Measurements from ENCODE around the gene NCL. TPM values are rescaled to one million over a fixed set of nuclear protein-coding genes. Genes with fewer than 3 reads are reported as not detected.

Gene NCL
- total and polyA plus RNA-seq, 3 experiments from 2014 or later = 568 to 1,772 (median 1,673) TPM

GRCh38 chr2:231479455-231479854 is 15.2 kb upstream of the NCL start:
- DNase-seq = no peak
- H3K27ac ChIP-seq (ENCODE audit: low read depth, low read length) = no peak overlapping the region
- peaks cover 9 to 20% (median 11%) of the 10 kb centered on the region in 3 donors for H3K4me1 Mint-ChIP-seq
- H3K27ac Mint-ChIP-seq = peak overlapping the region in 1 of 8 donors; percentile 40
- no peaks in the 10 kb centered on the region for H3K9me3 Mint-ChIP-seq
- no peaks in the 10 kb centered on the region for H3K36me3 ChIP-seq (ENCODE audit: insufficient read depth, low read length)
- no peaks in the 10 kb centered on the region for H3K9me3 ChIP-seq (ENCODE audit: low read length)
- H3K27me3 ChIP-seq (ENCODE audit: insufficient read depth, low read length, poor library complexity, severe bottlenecking) = no peaks in the 10 kb centered on the region
- H3K4me1 ChIP-seq (ENCODE audit: insufficient read depth, low read length) = peaks cover 4% of the 10 kb centered on the region
- CTCF ChIA-PET = interaction anchor here (0.8 to 1.4 kb wide), 2 partner anchors 12 to 77 kb away, joined by 3 to 4 read pairs; no protein-coding TSS in a partner anchor
- H3K4me3 ChIP-seq (ENCODE audit: low read length) = no peak overlapping the region
- no peaks in the 10 kb centered on the region for H3K36me3 Mint-ChIP-seq
- H3K4me3 Mint-ChIP-seq = peak overlapping the region in 1 of 7 donors; percentile 67
- POLR2A ChIA-PET = interaction anchor here (5.6 kb wide), 1 partner anchor 14 kb away, joined by 50 read pairs; the partner anchor contains the start of gene NCL
- H3K27me3 Mint-ChIP-seq = no peaks in the 10 kb centered on the region

- Histone ChIP-seq H3K36me3 (ENCODE audit: insufficient read depth, low read length) (no peaks in the 10 kb centered on the region), H3K4me1 (ENCODE audit: insufficient read depth, low read length) (no peaks in the 10 kb centered on the region), H3K27ac (ENCODE audit: low read depth, low read length) (no peak overlapping the region), H3K9me3 (ENCODE audit: low read length) (no peaks in the 10 kb centered on the region), H3K4me3 (ENCODE audit: low read length) (no peak overlapping the region), H3K27me3 (ENCODE audit: insufficient read depth, low read length, poor library complexity, severe bottlenecking) (no peaks in the 10 kb centered on the region)
- Mint-ChIP-seq H3K9me3 (no peaks in the 10 kb centered on the region), H3K4me1 (peaks cover 4 to 6% (median 5%) of the 10 kb centered on the region in 3 donors), H3K36me3 (no peaks in the 10 kb centered on the region), H3K4me3 (no peak overlapping the region), H3K27ac (no peak overlapping the region), H3K27me3 (no peaks in the 10 kb centered on the region)
- ChIA-PET CTCF (interaction anchor here (1.9 kb wide), 1 partner anchor 81 kb away, joined by 6 read pairs; no protein-coding TSS in a partner anchor), POLR2A (interaction anchor here (0.5 to 0.8 kb wide), 3 partner anchors 13 to 840 kb away, joined by 3 to 4 read pairs (median 4); partner anchors contain the start of gene NCL)
- DNase-seq = no peak
These were observed 12.6 kb upstream of the NCL start for GRCh38 chr2:231476920-231477319.

- no peak for DNase-seq
- Histone ChIP-seq H3K4me3 (ENCODE audit: low read length) (no peak overlapping the region), H3K36me3 (ENCODE audit: insufficient read depth, low read length) (no peaks in the 10 kb centered on the region), H3K27ac (ENCODE audit: low read depth, low read length) (no peak overlapping the region), H3K27me3 (ENCODE audit: insufficient read depth, low read length, poor library complexity, severe bottlenecking) (no peaks in the 10 kb centered on the region), H3K4me1 (ENCODE audit: insufficient read depth, low read length) (no peaks in the 10 kb centered on the region), H3K9me3 (ENCODE audit: low read length) (no peaks in the 10 kb centered on the region)
- Mint-ChIP-seq H3K27ac (peak overlapping the region in 1 of 8 donors; percentile 61), H3K4me1 (peaks cover 4 to 6% (median 5%) of the 10 kb centered on the region in 3 donors), H3K9me3 (no peaks in the 10 kb centered on the region), H3K36me3 (no peaks in the 10 kb centered on the region), H3K27me3 (no peaks in the 10 kb centered on the region), H3K4me3 (no peak overlapping the region)
- ChIA-PET POLR2A (interaction anchor here (0.6 to 1.1 kb wide), 3 partner anchors 12 to 388 kb away, joined by 3 to 4 read pairs (median 3); partner anchors contain the start of gene NCL), CTCF (interaction anchor here (0.6 to 1.9 kb wide), 3 partner anchors 82 to 126 kb away, joined by 3 to 6 read pairs (median 3); no protein-coding TSS in a partner anchor)
These were observed 11.7 kb upstream of the NCL start for GRCh38 chr2:231475965-231476364.

- H3K27me3 Mint-ChIP-seq = no peaks in the 10 kb centered on the region
- no peak overlapping the region for H3K4me3 Mint-ChIP-seq
- CTCF ChIA-PET = interaction anchor here (0.9 to 3.9 kb wide), 3 partner anchors 10 to 58 kb away, joined by 3 to 11 read pairs (median 3); partner anchors contain the start of gene NMUR1
- Histone ChIP-seq H3K4me1 (ENCODE audit: insufficient read depth, low read length) (no peaks in the 10 kb centered on the region), H3K4me3 (ENCODE audit: low read length) (no peak overlapping the region), H3K27me3 (ENCODE audit: insufficient read depth, low read length, poor library complexity, severe bottlenecking) (no peaks in the 10 kb centered on the region), H3K36me3 (ENCODE audit: insufficient read depth, low read length) (no peaks in the 10 kb centered on the region), H3K27ac (ENCODE audit: low read depth, low read length) (no peak overlapping the region), H3K9me3 (ENCODE audit: low read length) (no peaks in the 10 kb centered on the region)
- H3K36me3 Mint-ChIP-seq = no peaks in the 10 kb centered on the region
- H3K9me3 Mint-ChIP-seq = no peaks in the 10 kb centered on the region
- no peak overlapping the region for H3K27ac Mint-ChIP-seq
- peaks cover 10% of the 10 kb centered on the region in 3 donors for H3K4me1 Mint-ChIP-seq
- DNase-seq = no peak
- POLR2A ChIA-PET = no interaction called here
These were observed 8.5 kb upstream of the NCL start for GRCh38 chr2:231472816-231473215.

- H3K36me3 ChIP-seq (ENCODE audit: insufficient read depth, low read length) = no peaks in the 10 kb centered on the region
- H3K9me3 ChIP-seq (ENCODE audit: low read length) = no peaks in the 10 kb centered on the region
- Mint-ChIP-seq H3K4me3 (peak overlapping the region in 1 of 7 donors; percentile 58), H3K36me3 (no peaks in the 10 kb centered on the region), H3K4me1 (peaks cover 6 to 11% (median 10%) of the 10 kb centered on the region in 3 donors), H3K9me3 (no peaks in the 10 kb centered on the region), H3K27ac (peak overlapping the region in 1 of 8 donors; percentile 54), H3K27me3 (peaks cover 0 to 2% of the 10 kb centered on the region in 2 donors)
- no peak overlapping the region for H3K27ac ChIP-seq (ENCODE audit: low read depth, low read length)
- H3K27me3 ChIP-seq (ENCODE audit: insufficient read depth, low read length, poor library complexity, severe bottlenecking) = no peaks in the 10 kb centered on the region
- no peak overlapping the region for H3K4me3 ChIP-seq (ENCODE audit: low read length)
- H3K4me1 ChIP-seq (ENCODE audit: insufficient read depth, low read length) = peaks cover 3% of the 10 kb centered on the region
- ChIA-PET CTCF (interaction anchor here (1.2 to 3.9 kb wide), 2 partner anchors 10 to 13 kb away, joined by 3 to 11 read pairs; no protein-coding TSS in a partner anchor), POLR2A (no interaction called here)
- DNase-seq = no peak
These were observed 6.1 kb upstream of the NCL start for GRCh38 chr2:231470246-231470900.

- H3K36me3 Mint-ChIP-seq = no peaks in the 10 kb centered on the region
- peak overlapping the region in 3 of 8 donors; percentile 36 to 72 (median 63) for H3K27ac Mint-ChIP-seq
- Histone ChIP-seq H3K4me3 (ENCODE audit: low read length) (no peak overlapping the region), H3K4me1 (ENCODE audit: insufficient read depth, low read length) (peaks cover 6% of the 10 kb centered on the region), H3K27me3 (ENCODE audit: insufficient read depth, low read length, poor library complexity, severe bottlenecking) (no peaks in the 10 kb centered on the region), H3K27ac (ENCODE audit: low read depth, low read length) (no peak overlapping the region), H3K9me3 (ENCODE audit: low read length) (no peaks in the 10 kb centered on the region), H3K36me3 (ENCODE audit: insufficient read depth, low read length) (no peaks in the 10 kb centered on the region)
- no peaks in the 10 kb centered on the region for H3K9me3 Mint-ChIP-seq
- H3K27me3 Mint-ChIP-seq = peaks cover 0 to 2% of the 10 kb centered on the region in 2 donors
- no peak for DNase-seq
- ChIA-PET POLR2A (interaction anchor here (0.7 kb wide), 1 partner anchor 55 kb away, joined by 4 read pairs; no protein-coding TSS in a partner anchor), CTCF (interaction anchor here (1.2 to 6.4 kb wide), 5 partner anchors 11 to 237 kb away, joined by 3 to 67 read pairs (median 5); no protein-coding TSS in a partner anchor)
- H3K4me1 Mint-ChIP-seq = peaks cover 12 to 15% (median 15%) of the 10 kb centered on the region in 3 donors
- H3K4me3 Mint-ChIP-seq = peak overlapping the region in 2 of 7 donors; percentile 36 to 80
These were observed 5.3 kb upstream of the NCL start for GRCh38 chr2:231469583-231469950.

GRCh38 chr2:231467613-231468530 is 3.6 kb upstream of the NCL start:
- no peak overlapping the region for H3K27ac ChIP-seq (ENCODE audit: low read depth, low read length)
- Mint-ChIP-seq H3K27me3 (peaks cover 0 to 8% of the 10 kb centered on the region in 2 donors), H3K36me3 (peaks cover 3 to 15% (median 7%) of the 10 kb centered on the region in 3 donors), H3K27ac (peak overlapping the region in 1 of 8 donors; percentile 83), H3K4me1 (peaks cover 25 to 28% (median 26%) of the 10 kb centered on the region in 3 donors), H3K4me3 (peak overlapping the region in 1 of 7 donors; percentile 26), H3K9me3 (no peaks in the 10 kb centered on the region)
- no peak for DNase-seq
- no peak overlapping the region for H3K4me3 ChIP-seq (ENCODE audit: low read length)
- peaks cover under 1% of the 10 kb centered on the region for H3K36me3 ChIP-seq (ENCODE audit: insufficient read depth, low read length)
- H3K9me3 ChIP-seq (ENCODE audit: low read length) = no peaks in the 10 kb centered on the region
- ChIA-PET CTCF (interaction anchor here (1.1 to 6.4 kb wide), 5 partner anchors 11 to 89 kb away, joined by 3 to 67 read pairs (median 4); no protein-coding TSS in a partner anchor), POLR2A (interaction anchor here (1.1 to 4.4 kb wide), 2 partner anchors 14 kb away, joined by 3 to 50 read pairs; no protein-coding TSS in a partner anchor)
- H3K4me1 ChIP-seq (ENCODE audit: insufficient read depth, low read length) = peaks cover 12% of the 10 kb centered on the region
- no peaks in the 10 kb centered on the region for H3K27me3 ChIP-seq (ENCODE audit: insufficient read depth, low read length, poor library complexity, severe bottlenecking)
